HFFc6 (cell line): Measurements from ENCODE around the gene SLC26A2. TPM values are rescaled to one million over a fixed set of nuclear protein-coding genes. Genes with fewer than 3 reads are reported as not detected.

Experiments used
- DNase-seq: peaks from one replicate; pipeline ENCODE4 v3.0.0-alpha.2; 2018
- H3K27ac Mint-ChIP-seq: 2 replicates; pipeline ENCODE4 v1.8.0; 2020; ENCODE audit warnings: mild to moderate bottlenecking, mixed read lengths
- H3K27me3 Mint-ChIP-seq: 2 replicates; pipeline ENCODE4 v1.8.0; 2021; ENCODE audit warnings: mild to moderate bottlenecking, moderate library complexity, mixed read lengths; ENCODE audit not compliant: insufficient read depth
- H3K36me3 Mint-ChIP-seq: 2 replicates; pipeline ENCODE4 v1.8.0; 2021; ENCODE audit warnings: low read depth, mixed read lengths
- H3K4me1 Mint-ChIP-seq: 2 replicates; pipeline ENCODE4 v1.8.0; 2020; ENCODE audit warnings: low read depth, mixed read lengths
- H3K4me3 Mint-ChIP-seq: 2 replicates; pipeline ENCODE4 v1.8.0; 2020; ENCODE audit warnings: mild to moderate bottlenecking, moderate library complexity, mixed read lengths
- H3K9me3 Mint-ChIP-seq: 2 replicates; pipeline ENCODE4 v1.8.0; 2020; ENCODE audit warnings: mild to moderate bottlenecking, mixed read lengths
- CTCF ChIP-seq: fragments of 200-600 bp; sonication (generic); IDR thresholded peaks from 2 replicates; pipeline ENCODE4 v1.5.0; 2021; ENCODE audit warnings: antibody characterized with exemption, mild to moderate bottlenecking
- total RNA-seq, 6 experiments: library from RNA; stranded (reverse); fragmentation: NEBNext Ultra II Directional; extraction: Animal tissue kit (Norgen Biotek cat#: 25700); gene quantifications; 2 replicates in 1 of 6; 3 replicates in 5 of 6; pipeline ENCODE4 v1.2.3, GENCODE V29; 2021

The SLC26A2 gene
- total RNA-seq, 6 experiments from 2014 or later: 9.5 to 12.9 (median 11.4) TPM

- peak; percentile 4 for DNase-seq
Measured at GRCh38 chr5:149915392-149916260, 44.9 kb upstream of the SLC26A2 start.

GRCh38 chr5:149916334-149917072, 44.1 kb upstream of the SLC26A2 start:
- TF ChIP-seq CTCF: no peak
- Mint-ChIP-seq H3K4me1 (peaks cover 36% of the 10 kb centered on the region), H3K36me3 (no peaks in the 10 kb centered on the region), H3K9me3 (no peaks in the 10 kb centered on the region), H3K27ac (no peak overlapping the region), H3K27me3 (peaks cover 5% of the 10 kb centered on the region), H3K4me3 (no peak overlapping the region)
- DNase-seq: no peak

More at GRCh38 chr5:149915392-149916260, 44.9 kb upstream of the SLC26A2 start:
- no peaks in the 10 kb centered on the region for H3K36me3 Mint-ChIP-seq
- no peak overlapping the region; the same call in 1 of the 2 replicates for H3K4me3 Mint-ChIP-seq
- no peak for TF ChIP-seq CTCF
- peaks cover 36% of the 10 kb centered on the region for H3K4me1 Mint-ChIP-seq
- peaks cover 9% of the 10 kb centered on the region for H3K27me3 Mint-ChIP-seq
- no peaks in the 10 kb centered on the region for H3K9me3 Mint-ChIP-seq
- no peak overlapping the region for H3K27ac Mint-ChIP-seq

- H3K4me3 Mint-ChIP-seq: no peak overlapping the region
- no peak overlapping the region for H3K27ac Mint-ChIP-seq
- no peaks in the 10 kb centered on the region for H3K36me3 Mint-ChIP-seq
- no peak for TF ChIP-seq CTCF
- H3K9me3 Mint-ChIP-seq: no peaks in the 10 kb centered on the region
- peaks cover 3% of the 10 kb centered on the region for H3K27me3 Mint-ChIP-seq
- H3K4me1 Mint-ChIP-seq: peaks cover 36% of the 10 kb centered on the region
- DNase-seq: no peak
Measured at GRCh38 chr5:149917073-149917676, 43.4 kb upstream of the SLC26A2 start.

- Mint-ChIP-seq H3K4me1 (peaks cover 11% of the 10 kb centered on the region), H3K27ac (no peak overlapping the region), H3K9me3 (no peaks in the 10 kb centered on the region), H3K27me3 (peaks cover 4% of the 10 kb centered on the region), H3K36me3 (no peaks in the 10 kb centered on the region), H3K4me3 (no peak overlapping the region)
- no peak for DNase-seq
- TF ChIP-seq CTCF: no peak
Measured at GRCh38 chr5:149921597-149921996, 39.0 kb upstream of the SLC26A2 start.

- TF ChIP-seq CTCF: no peak
- Mint-ChIP-seq H3K4me1 (no peaks in the 10 kb centered on the region), H3K4me3 (no peak overlapping the region), H3K9me3 (no peaks in the 10 kb centered on the region), H3K27me3 (peaks cover 4% of the 10 kb centered on the region), H3K36me3 (no peaks in the 10 kb centered on the region), H3K27ac (no peak overlapping the region)
- DNase-seq: no peak
Measured at GRCh38 chr5:149922950-149923349, 37.6 kb upstream of the SLC26A2 start.
